Esophagus mucosa (tissue), 1 donor: ENCODE measurements around the gene EVA1A. TPM values are rescaled to one million over a fixed set of nuclear protein-coding genes. Genes with fewer than 3 reads are reported as not detected.

Experiments used
- ATAC-seq: fragments of 200-7000 bp; cut with Tn5 transposase; one replicate; pipeline ENCODE4 v1.9.1; 2020
- total RNA-seq: library from RNA; stranded (reverse); gene quantifications from one replicate; pipeline ENCODE4 v1.2.4, GENCODE V29; 2023
- donor health status: DM: yes; HTN: yes; CAD: no.

The EVA1A gene
- total RNA-seq, 1 donor from 2014 or later, result 0.56 TPM

DNA sequence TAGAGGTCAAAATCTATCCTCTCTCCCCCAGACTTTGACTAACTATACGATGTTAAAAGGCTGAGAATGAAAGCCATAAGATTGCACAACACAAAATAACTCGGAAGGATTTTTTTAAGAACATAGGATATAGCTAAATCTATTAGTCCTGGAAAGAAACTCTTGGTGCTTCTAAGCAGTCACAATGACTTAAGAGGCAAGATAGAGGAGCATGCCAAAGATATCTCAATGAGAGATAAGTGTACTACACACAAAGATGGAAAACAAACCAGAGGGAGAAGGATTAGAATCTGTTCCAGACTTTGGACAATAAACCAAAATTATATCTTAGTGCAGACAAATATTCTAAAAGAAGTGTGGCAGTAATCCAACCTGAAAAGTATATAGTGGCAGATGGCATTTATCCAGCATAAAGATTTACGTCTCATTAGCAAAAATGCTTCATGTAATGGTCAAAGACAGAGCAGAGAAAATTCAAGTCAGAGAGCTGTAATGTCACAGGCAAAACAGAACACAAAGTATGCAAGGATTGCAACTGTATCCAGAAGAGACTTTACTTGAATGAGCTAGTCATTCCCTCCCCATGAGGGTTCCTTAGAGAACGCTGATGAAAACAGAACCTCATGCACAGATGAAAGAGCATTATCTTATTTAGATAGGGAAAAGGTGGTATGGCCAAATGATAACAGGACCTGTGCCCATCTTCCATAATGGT is 28.8 kb upstream of the EVA1A start:
- no peak for ATAC-seq

DNA sequence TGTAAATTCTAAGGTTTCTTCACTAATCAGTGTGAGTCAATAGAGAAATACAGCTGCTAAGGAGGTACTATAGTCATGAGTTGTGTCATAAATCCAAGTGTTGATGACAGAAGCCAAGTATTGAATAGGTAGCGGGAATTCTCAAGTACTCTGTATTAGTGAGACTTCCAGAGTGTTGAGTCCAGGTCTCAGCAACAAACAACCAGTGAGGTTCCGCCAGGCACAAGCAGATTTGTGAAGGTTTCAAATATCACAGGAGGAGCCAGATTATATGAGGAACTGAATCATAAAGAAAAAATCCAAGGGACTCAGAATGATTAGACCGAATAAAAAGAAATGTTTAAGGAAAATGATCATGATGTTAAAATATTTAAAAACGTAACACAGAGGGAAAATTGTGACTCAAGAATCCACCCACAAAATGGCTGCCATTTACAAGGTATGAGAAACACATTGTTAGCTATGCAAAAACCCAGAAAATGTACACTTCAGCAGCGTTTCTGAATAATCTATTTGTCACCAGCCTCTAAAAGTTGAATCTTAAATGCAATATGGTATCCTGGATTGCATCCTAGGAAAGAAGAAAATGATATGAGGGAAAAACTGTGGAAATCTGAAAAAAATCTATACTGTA is 27.3 kb upstream of the EVA1A start:
- ATAC-seq, result no peak

DNA sequence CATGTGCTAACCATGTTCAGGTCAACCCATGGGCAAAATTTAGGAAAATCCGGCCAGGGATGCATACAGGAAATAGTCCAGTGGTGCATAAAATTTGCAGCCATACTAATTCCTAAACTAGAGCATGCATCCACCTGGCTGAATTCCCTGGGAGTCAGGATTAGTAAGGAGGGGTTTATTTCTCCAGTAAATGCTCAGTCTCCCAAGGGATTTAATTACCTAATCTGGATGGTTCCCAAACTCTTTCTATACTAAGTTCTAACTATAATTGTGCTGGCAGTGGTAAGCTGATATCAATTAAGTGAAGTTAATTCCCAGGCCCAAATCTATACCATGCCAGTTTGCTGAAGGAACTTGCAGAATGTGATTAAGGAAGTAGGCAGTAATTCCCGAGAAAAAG is 26.2 kb upstream of the EVA1A start:
- no peak for ATAC-seq

DNA sequence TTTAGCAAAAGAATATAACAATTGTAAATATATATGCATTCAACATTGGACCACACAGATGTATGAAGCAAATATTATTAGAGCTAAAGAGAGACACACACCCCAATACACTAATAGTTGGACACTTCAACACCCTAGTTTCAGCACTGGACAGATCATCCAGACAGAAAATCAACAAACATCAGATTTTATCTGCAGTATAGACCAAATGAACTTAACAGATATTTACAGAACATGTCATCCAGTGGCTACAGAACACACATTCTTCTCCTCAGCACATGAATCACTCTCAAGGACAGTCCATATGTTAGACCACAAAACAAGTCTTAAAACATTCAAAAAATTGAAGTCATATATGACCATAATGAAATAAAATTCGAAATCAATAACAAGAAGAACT is 22.1 kb upstream of the EVA1A start:
- ATAC-seq, result no peak

GRCh38 chr2:75580606-75581005 is 19.9 kb upstream of the EVA1A start:
- no peak for ATAC-seq

DNA sequence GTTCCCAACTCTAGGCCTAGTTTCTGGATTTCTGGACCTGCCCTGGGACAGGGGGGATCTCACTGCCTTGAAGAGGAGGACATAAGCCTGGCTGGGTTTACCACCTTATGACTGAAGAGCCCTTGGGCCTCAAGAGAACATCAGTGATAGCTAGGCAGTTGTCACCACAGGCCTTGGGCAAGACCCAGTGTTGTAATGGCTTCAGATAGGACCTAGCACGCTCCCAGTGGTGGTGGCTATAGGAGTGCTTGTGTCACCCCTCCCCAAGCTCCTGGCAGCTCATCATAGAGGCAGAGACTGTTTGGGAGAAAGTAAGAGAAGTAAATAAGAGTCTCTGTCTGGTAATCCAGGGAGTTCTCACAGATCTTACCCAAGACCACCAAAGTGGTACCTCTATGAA is 19.4 kb upstream of the EVA1A start:
- no peak for ATAC-seq

- no peak for ATAC-seq
These were observed 18.4 kb upstream of the EVA1A start for GRCh38 chr2:75579186-75579585.

GRCh38 chr2:75577280-75577679 is 16.5 kb upstream of the EVA1A start:
- ATAC-seq, result no peak

- ATAC-seq, result no peak
These were observed 13.4 kb upstream of the EVA1A start for GRCh38 chr2:75574106-75574505.

DNA sequence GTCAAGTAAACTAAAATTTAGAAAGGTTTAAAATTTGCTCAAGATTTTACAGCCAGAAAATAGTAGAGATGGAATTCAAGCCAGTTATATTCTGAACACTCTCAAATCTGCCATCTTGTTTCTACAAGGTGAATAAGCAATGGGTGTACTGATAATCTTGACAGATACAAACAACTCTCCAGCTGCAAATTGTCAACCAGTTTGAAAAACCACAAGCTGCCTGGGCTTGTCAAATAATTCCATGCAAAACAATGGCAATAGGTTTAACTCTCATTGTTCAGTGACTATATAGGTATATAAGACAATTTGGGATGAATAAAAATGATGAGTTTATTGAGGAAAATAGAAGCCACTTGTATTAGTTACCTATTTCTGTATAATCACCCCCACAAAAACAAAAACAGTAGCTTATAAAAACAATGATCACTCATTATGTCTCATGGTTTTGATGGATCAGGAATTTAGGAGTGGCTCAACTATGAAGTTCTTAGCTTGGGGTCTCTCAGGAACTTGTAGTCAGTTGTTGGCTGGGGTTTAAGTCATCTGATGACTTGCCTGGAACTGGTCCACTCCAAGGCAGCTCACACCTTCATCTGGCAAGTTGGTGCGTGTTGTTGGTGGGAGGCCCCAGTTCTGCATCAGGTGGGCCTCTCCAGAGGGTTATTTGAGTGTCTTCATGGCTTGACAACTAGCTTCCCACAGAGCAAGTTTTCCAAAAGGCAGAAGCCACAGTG is 12.6 kb upstream of the EVA1A start:
- no peak for ATAC-seq

- ATAC-seq, result no peak
These were observed 11.1 kb upstream of the EVA1A start for GRCh38 chr2:75571730-75572430.

DNA sequence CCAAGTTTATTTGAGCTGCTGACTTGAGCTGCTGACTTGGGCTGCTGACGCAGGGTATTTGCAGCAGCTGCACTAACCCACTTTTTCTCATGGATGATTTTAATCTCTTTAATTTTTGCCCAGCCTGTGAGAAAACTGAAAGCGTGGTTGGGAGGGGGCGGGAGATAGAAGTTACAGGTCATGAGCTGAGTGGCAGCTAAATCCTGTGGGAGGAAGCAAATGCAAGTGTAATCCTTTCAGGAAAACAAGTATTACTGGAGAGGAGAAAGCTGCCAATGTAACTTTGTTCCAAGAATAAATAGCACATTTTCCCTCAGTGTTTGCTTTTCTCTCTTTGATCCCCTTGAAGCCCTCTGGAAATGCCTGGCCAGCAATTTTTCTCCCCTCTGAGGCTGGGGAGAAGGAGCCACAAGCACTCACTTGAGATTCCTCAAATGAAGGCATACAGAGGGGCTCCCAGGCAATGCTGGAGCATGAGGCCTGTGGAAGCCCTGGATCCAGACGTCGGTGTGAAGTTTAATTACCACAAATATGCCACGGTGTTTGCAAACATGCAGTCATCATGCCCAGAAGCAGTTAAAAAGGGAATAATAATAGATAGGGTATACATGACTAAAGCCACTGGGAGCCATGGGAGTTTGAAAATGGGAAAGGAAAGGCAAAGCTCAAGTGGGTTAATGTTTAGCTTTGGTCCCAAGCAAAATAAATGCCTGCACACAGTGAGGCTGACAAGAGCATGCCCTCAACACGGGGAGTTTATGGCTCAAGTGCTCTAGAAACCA is 10.4 kb upstream of the EVA1A start:
- no peak for ATAC-seq

GRCh38 chr2:75570024-75570947 is 9.5 kb upstream of the EVA1A start:
- no peak for ATAC-seq

DNA sequence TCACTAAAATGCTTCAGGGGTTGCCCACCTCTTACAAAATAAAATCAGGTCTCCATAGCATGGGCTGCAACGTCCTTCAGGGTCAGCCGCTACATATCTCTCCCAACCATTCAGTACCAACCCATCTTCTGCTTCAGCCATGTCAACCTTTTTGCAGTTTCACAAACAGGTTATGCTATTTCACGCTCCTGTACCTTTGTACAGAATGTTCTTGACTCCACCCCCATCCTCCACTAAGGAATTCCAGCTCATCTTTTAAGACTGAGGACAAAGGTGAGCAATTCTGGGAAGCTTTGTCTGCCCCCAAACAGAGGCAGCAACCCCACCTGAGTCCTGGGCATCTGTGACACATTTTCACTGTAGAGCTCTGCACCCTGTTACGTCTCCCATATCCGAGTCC is 8.8 kb upstream of the EVA1A start:
- ATAC-seq, result no peak

DNA sequence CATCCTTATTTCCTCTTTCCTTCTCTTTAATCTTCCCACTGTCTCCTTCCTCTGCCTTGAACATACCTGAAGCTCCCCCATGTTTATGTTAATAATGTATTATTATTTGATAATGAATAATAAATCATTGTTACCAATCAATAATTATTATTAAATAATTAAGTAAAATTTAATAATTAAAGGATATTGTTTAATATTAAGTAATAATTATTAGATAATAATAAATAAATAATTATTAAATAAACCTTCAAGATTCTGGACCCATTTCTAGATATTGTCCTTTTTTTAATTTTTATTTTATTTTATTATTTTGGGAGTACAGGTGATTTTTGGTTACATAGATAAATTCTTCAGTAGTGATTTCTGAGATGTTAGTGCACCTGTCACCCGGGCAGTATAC is 7.4 kb upstream of the EVA1A start:
- ATAC-seq, result no peak

- no peak for ATAC-seq
These were observed 5.0 kb upstream of the EVA1A start for GRCh38 chr2:75565472-75566462.

GRCh38 chr2:75564713-75565359 is 4.1 kb upstream of the EVA1A start:
- ATAC-seq, result no peak

DNA sequence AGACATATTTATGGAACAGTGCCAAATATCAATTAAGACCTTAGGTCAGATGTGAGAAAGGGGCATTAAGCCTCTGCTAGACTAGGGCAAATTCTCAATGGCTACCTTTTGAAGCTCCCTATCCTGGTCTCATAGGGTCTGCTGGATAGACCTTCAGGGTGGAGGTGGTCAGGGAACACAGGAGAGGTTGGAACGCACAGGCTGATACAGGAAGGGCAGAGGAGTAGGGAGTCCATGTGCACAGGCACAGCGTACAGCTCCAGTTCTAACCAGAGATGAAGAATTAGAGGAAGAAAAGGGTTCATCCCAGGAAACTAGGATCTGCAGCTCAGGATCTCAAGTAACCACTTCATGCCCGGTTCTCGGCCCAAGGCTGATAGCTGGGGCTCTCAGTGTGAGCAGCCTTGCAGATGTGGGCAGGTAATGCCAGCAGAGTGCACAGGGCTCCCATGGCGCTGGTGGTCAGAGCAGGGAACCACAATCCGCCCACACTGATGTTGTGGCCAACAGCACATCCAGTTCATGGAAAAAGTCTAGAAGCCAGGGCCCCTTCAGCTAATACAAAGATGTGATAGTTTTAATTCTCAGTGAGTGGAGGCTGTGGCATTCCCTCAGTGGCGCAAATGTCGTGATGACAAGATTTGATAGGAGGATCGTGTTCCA is 3.4 kb upstream of the EVA1A start:
- no peak for ATAC-seq

DNA sequence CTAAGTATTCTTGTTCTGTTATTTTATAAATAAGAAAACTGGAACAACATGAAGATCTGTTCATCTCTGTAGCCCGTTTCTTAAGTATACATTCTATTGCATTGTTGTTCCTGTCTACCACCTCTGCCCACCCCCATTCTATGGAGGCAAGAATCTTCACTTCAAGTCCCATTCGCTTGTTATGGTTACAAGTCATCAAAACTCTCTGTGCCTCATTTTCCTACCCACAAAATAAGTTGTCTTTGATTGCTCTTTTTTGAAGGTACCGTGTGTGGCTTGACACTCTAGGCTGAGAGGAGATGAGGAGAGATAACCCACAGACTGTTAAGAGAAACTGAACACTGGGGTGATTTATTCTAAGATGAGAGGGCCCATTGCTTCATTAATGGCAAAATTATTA is 2.9 kb upstream of the EVA1A start:
- no peak for ATAC-seq
